Suprapubic skin (tissue), 4 donors: ENCODE data around the gene WASHC4.

ENCODE experiments used
- CTCF ChIP-seq, 2 donors: fragments of 200-600 bp in 1 of 2; fragments of 450-650 bp in 1 of 2; sonication (generic) in 1 of 2; IDR thresholded peaks; one replicate each; pipeline ENCODE4 v1.5.1; 2016 to 2019; ENCODE audit warnings: antibody characterized with exemption in 2 of 2, mild to moderate bottlenecking in 1 of 2, moderate library complexity in 1 of 2
- POLR2A ChIP-seq, 2 donors: fragments of 450-650 bp; IDR thresholded peaks; one replicate each; pipeline ENCODE4 v1.6.1; 2017; ENCODE audit warnings: antibody characterized with exemption in 2 of 2, mild to moderate bottlenecking in 2 of 2, moderate library complexity in 2 of 2
- POLR2AphosphoS5 ChIP-seq, 3 donors: sonication (generic); formaldehyde crosslinking; IDR thresholded peaks; one replicate each; pipeline ENCODE4 v1.6.1; 2017; ENCODE audit warnings: antibody characterized with exemption in 3 of 3

GRCh38 chr12:105168006-105168405 lies 60.5 kb downstream of the WASHC4 start:
- TF ChIP-seq CTCF (IDR thresholded peaks at IDR 0.05) (no peak), POLR2A (IDR thresholded peaks at IDR 0.05) (no peak), POLR2AphosphoS5 (IDR thresholded peaks at IDR 0.05) (no peak)
